HCT116 (cell line): ENCODE results near the gene COX15. TPM values are rescaled to one million over a fixed set of nuclear protein-coding genes. Genes with fewer than 3 reads are reported as not detected.

ENCODE experiments used
- ATAC-seq: fragments of 200-7000 bp; cut with Tn5 transposase; 2 replicates; pipeline ENCODE4 v1.9.1; 2020; ENCODE audit warnings: mild to moderate bottlenecking, moderate library complexity
- BruUV-seq: library from RNA; stranded (reverse); fragments of 400-500 nt; replicated peaks from 2 replicates; lab custom pipeline; 2021; lab: Mats Ljungman, UMichigan
- CTCF ChIA-PET: fragments of 300-600 bp; sonication (Branson Sonifier 250); formaldehyde crosslinking; loops from one replicate; lab custom pipeline; 2021; ENCODE audit warnings: antibody characterized with exemption; lab: Charles Lee
- POLR2A ChIA-PET: fragments of 300-600, 350-600 bp; sonication (Branson Sonifier 250); formaldehyde crosslinking; loops from one replicate; lab custom pipeline; 2021; ENCODE audit warnings: antibody characterized with exemption; lab: Charles Lee
- RAD21 ChIA-PET, 2 experiments: fragments of 300-600 bp; sonication (Branson Sonifier 250); formaldehyde crosslinking; loops; one replicate each; lab custom pipeline; 2023; ENCODE audit warnings: low total read pairs in 2 of 2; ENCODE audit not compliant: uncharacterized antibody in 2 of 2, unreplicated experiment in 2 of 2, low non-redundant PET in 1 of 2; lab: Charles Lee
- DNase-seq: peaks from one replicate; pipeline ENCODE4 v3.0.0-alpha.2; 2010; ENCODE audit warnings: low read depth, low spot score
- H2AFZ ChIP-seq: fragments of 200-600 bp; shearing (Covaris generic), sonication (generic); 2 replicates; pipeline ENCODE4 v1.6.1; 2017; ENCODE audit warnings: low read depth, mixed run types, mixed read lengths, antibody characterized with exemption, low read length; ENCODE audit not compliant: poor library complexity, severe bottlenecking
- H3K27ac ChIP-seq: 2 replicates; pipeline ENCODE4 v1.5.1; 2012; ENCODE audit warnings: low read depth, low read length
- H3K27me3 ChIP-seq: fragments of 200-600 bp; sonication (generic); 2 replicates; pipeline ENCODE4 v1.6.1; 2016; ENCODE audit warnings: mixed run types, low read length, mixed read lengths; ENCODE audit not compliant: insufficient read depth
- H3K36me3 ChIP-seq, 2 experiments: fragments of 200-500 bp in 1 of 2; fragments of 200-600 bp in 1 of 2; sonication (Bioruptor generic) in 1 of 2; sonication (generic) in 1 of 2; 2 replicates each; pipeline versions ENCODE4 v1.5.1 to v1.6.1; 2014 to 2016; ENCODE audit warnings: low read length in 2 of 2, inconsistent platforms in 1 of 2, mixed read lengths in 1 of 2, mixed run types in 1 of 2; ENCODE audit not compliant: insufficient read depth in 2 of 2, control insufficient read depth in 1 of 2
- H3K4me1 ChIP-seq, 2 experiments: fragments of 200-600 bp in 1 of 2; sonication (generic) in 1 of 2; 2 replicates each; pipeline versions ENCODE4 v1.5.1 to v1.6.1; 2012 to 2017; ENCODE audit warnings: low read length in 2 of 2, inconsistent platforms in 1 of 2, mild to moderate bottlenecking in 1 of 2, mixed read lengths in 1 of 2, mixed run types in 1 of 2, moderate library complexity in 1 of 2; ENCODE audit not compliant: insufficient read depth in 2 of 2, control insufficient read depth in 1 of 2
- H3K4me2 ChIP-seq: fragments of 200-600 bp; sonication (generic); 2 replicates; pipeline ENCODE4 v1.6.1; 2017; ENCODE audit warnings: mixed run types, low read length, mixed read lengths
- H3K4me3 ChIP-seq, 2 experiments: fragments of 200-600 bp in 1 of 2; sonication (generic) in 1 of 2; replicated peaks in 1 of 2; 2 replicates each; pipeline ENCODE4 v1.5.1; 2011 to 2016; ENCODE audit warnings: low read length in 2 of 2, control low read depth in 1 of 2, low read depth in 1 of 2, mild to moderate bottlenecking in 1 of 2, mixed read lengths in 1 of 2, mixed run types in 1 of 2
- H3K79me2 ChIP-seq: fragments of 200-600 bp; sonication (generic); 2 replicates; pipeline ENCODE4 v1.6.1; 2017; ENCODE audit warnings: mild to moderate bottlenecking, mixed run types, low read length, moderate library complexity, mixed read lengths; ENCODE audit not compliant: insufficient read depth
- H3K9ac ChIP-seq: fragments of 200-600 bp; sonication (generic); 2 replicates; pipeline ENCODE4 v1.6.1; 2016; ENCODE audit warnings: low read length, mixed read lengths
- H3K9me2 ChIP-seq: fragments of 200-600 bp; sonication (generic), shearing (Covaris generic); 2 replicates; pipeline ENCODE4 v1.6.1; 2017; ENCODE audit warnings: mixed run types, mild to moderate bottlenecking, moderate library complexity; ENCODE audit not compliant: insufficient read depth
- H3K9me3 ChIP-seq, 2 experiments: fragments of 200-500 bp in 1 of 2; fragments of 200-600 bp in 1 of 2; sonication (Bioruptor generic) in 1 of 2; sonication (generic) in 1 of 2; 2 replicates each; pipeline ENCODE4 v1.6.1; 2014 to 2017; ENCODE audit warnings: low read length in 2 of 2, mixed read lengths in 2 of 2, inconsistent platforms in 1 of 2, low read depth in 1 of 2, mild to moderate bottlenecking in 1 of 2, mixed run types in 1 of 2, moderate library complexity in 1 of 2; ENCODE audit not compliant: control insufficient read depth in 1 of 2, insufficient read depth in 1 of 2
- H4K20me1 ChIP-seq: fragments of 200-600 bp; sonication (generic), shearing (Covaris generic); 2 replicates; pipeline ENCODE4 v1.6.1; 2017; ENCODE audit warnings: mixed run types, mild to moderate bottlenecking, moderate library complexity; ENCODE audit not compliant: insufficient read depth
- ATF3 ChIP-seq: IDR thresholded peaks from 2 replicates; pipeline ENCODE4 v1.6.1; 2012
- CTCF ChIP-seq, 3 experiments: fragments of 200-600 bp in 1 of 3; sonication (generic) in 1 of 3; IDR thresholded peaks in 2 of 3; conservative IDR thresholded peaks in 1 of 3; 2 replicates each; pipeline ENCODE4 v1.5.1; 2012 to 2017; ENCODE audit warnings: low read depth in 2 of 3, low read length in 2 of 3, antibody characterized with exemption in 1 of 3, borderline replicate concordance in 1 of 3, control low read depth in 1 of 3, mild to moderate bottlenecking in 1 of 3, mixed read lengths in 1 of 3, mixed run types in 1 of 3, moderate library complexity in 1 of 3; ENCODE audit not compliant: insufficient read depth in 1 of 3
- EZH2phosphoT487 ChIP-seq: fragments of 200-600 bp; IDR thresholded peaks from 2 replicates; pipeline ENCODE4 v1.6.1; 2018; ENCODE audit warnings: antibody characterized with exemption, borderline replicate concordance
- FOSL1 ChIP-seq: IDR thresholded peaks from 2 replicates; pipeline ENCODE4 v1.6.1; 2012; ENCODE audit warnings: low read depth
- JUND ChIP-seq: IDR thresholded peaks from 2 replicates; pipeline ENCODE4 v1.6.1; 2012
- POLR2A ChIP-seq: IDR thresholded peaks from 2 replicates; pipeline ENCODE4 v1.7.0; 2011; ENCODE audit warnings: borderline replicate concordance; ENCODE audit not compliant: insufficient read depth, insufficient read length; ENCODE audit errors: extremely low read depth
- RAD21 ChIP-seq: IDR thresholded peaks from 2 replicates; pipeline ENCODE4 v1.6.1; 2012; ENCODE audit warnings: low read depth, mild to moderate bottlenecking
- YY1 ChIP-seq: IDR thresholded peaks from 2 replicates; pipeline ENCODE4 v1.6.1; 2011; ENCODE audit warnings: low read length, low read depth, moderate library complexity, mild to moderate bottlenecking; ENCODE audit not compliant: insufficient replicate concordance; ENCODE audit errors: extremely low read depth
- ZFX ChIP-seq: fragments of 450-650 bp; IDR thresholded peaks from 2 replicates; pipeline ENCODE4 v1.6.1; 2017
- ZNF274 ChIP-seq: fragments of 200-500 bp; sonication (Bioruptor generic); IDR thresholded peaks from 2 replicates; pipeline ENCODE4 v1.6.1; 2014; ENCODE audit warnings: mild to moderate bottlenecking, low read depth, low read length, inconsistent platforms
- intact Hi-C: fragments of 100-400 bp; cut with micrococcal nuclease; formaldehyde crosslinking; loops from 2 replicates; pipeline ENCODE4 v1.10.0; 2022
- total RNA-seq: library from RNA; stranded (reverse); gene quantifications from one replicate; pipeline ENCODE4 v1.2.1, GENCODE V29; 2021; ENCODE audit not compliant: unreplicated experiment

COX15 gene
- total RNA-seq, 1 experiment from 2014 or later, result 79.6 TPM

DNA sequence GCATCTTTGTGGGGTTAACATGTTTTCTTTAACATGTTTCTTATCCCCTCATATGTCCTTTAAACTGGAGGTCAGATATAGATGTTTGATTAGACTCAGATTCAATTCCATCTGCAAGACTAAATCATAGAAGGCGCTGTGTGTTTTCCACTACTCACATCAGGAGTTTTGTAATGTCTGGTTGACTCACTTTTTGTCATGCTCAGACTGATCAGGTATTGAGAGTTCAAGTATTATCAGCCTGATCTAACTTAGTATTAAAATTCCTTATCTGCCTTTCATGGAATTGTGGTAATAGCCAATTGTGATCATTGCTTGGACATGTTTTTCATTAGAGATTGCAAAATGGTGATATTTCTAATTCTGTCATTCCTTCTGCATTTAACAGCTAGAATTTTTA lies 42.5 kb downstream of the COX15 start:
- Histone ChIP-seq H3K4me1 (peaks cover 4 to 15% of the 10 kb centered on the region in 2 experiments), H3K27ac (no peak overlapping the region), H4K20me1 (no peaks in the 10 kb centered on the region), H3K4me2 (no peak overlapping the region), H3K4me3 (no peak overlapping the region)
- no TSS peak for BruUV-seq
- no peak for ATAC-seq
- intact Hi-C loops, result loop anchor here (5.0 kb wide), 1 partner anchor 33 kb away; no protein-coding TSS in a partner anchor
- RAD21 ChIA-PET, result no interaction called here
- CTCF ChIA-PET, result no interaction called here
- TF ChIP-seq RAD21, result no peak
- no peak for TF ChIP-seq CTCF (IDR thresholded peaks at IDR 0.05 in 2 of 3, conservative IDR thresholded peaks at IDR 0.05 in 1 of 3; ENCODE audit: borderline replicate concordance in 1 of 3, insufficient read depth in 1 of 3, low read depth in 2 of 3, low read length in 2 of 3)
- no peak for TF ChIP-seq JUND
- TF ChIP-seq YY1, result no peak
- no peak for TF ChIP-seq ZFX
- no peak for TF ChIP-seq ATF3
- no peak for TF ChIP-seq FOSL1
- no peak for TF ChIP-seq ZNF274
- no peak for TF ChIP-seq EZH2phosphoT487
- TF ChIP-seq POLR2A, result no peak
- TF ChIP-seq, all 23 proteins: peak for 0
- Histone ChIP-seq H2AFZ (no peak overlapping the region), H3K9ac (no peak overlapping the region), H3K36me3 (peaks cover 10 to 13% of the 10 kb centered on the region in 2 experiments; a peak in 2 of 4 replicates), H3K9me3 (no peaks in the 10 kb centered on the region), H3K79me2 (no peaks in the 10 kb centered on the region), H3K27me3 (no peaks in the 10 kb centered on the region), H3K9me2 (no peaks in the 10 kb centered on the region)
- POLR2A ChIA-PET, result no interaction called here
- no peak for DNase-seq
